Activated CD4-positive, alpha-beta T cell treated with anti-CD3 and anti-CD28 coated beads, Interleukin-2, amount 50 U/mL, for 24 hours (primary cell): ENCODE data around the gene CLIC5.

Experiments used
- DNase-seq, 2 donors: peaks; one replicate each; pipeline ENCODE4 v3.0.0-alpha.2; 2020; ENCODE audit warnings: low read depth in 1 of 2, low spot score in 1 of 2

The CLIC5 gene

DNA sequence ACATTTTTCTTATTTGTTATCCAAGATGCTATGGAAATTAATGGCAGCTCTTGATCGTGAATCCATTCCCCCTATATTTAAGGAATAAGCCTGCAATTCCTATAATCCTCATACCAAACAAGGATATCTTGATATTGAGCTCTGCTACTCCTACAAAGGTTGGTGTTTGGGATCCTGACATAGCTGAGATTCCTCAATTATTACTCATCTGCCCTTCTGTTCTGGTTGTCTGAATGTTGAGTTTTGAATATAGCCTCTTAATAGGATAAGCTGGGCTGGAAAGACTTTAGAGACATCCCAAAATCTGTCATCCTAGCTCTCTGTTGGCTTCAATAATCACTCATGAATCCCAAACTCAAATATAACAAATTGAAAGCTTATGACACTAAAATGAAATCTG, 49.9 kb downstream of the CLIC5 start:
- DNase-seq: no peak

DNA sequence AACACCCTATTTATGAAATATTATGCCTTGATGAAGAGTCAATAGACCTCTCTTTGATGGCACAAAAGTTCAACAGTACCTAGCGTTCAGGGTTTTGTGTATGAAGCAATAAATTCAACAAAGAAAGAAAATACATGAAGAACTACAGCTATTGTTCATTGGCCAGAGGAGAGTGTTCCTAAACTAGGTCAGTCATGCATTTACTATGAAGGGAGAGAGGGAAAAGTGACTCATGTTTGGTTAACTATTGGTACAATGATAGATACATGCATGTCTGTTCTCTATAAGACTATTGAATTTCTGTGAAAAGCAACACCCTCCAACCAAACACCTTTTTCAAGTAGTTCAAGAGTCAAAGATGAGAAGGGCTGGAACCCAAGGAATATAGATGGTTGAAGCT, 50.7 kb downstream of the CLIC5 start:
- DNase-seq: no peak

DNA sequence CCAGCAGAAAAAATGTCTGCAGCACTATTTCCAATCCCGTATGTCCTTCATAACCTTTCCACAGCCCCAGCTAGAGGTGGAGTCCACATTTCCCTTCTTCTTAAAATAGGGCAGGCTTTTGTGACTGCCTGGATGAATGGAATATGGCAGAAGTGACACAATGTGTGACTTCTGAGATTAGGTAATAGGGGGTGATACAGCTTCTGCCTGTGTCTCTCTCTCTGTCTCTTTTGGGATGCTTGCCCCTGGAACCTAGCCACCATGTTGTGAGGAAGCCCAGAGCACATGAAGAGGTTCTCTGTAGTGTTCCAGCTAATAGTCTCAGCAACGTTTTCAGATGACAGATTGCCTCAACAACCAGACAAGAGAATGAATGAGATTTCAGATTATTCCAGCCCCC, 51.4 kb downstream of the CLIC5 start:
- no peak for DNase-seq

DNA sequence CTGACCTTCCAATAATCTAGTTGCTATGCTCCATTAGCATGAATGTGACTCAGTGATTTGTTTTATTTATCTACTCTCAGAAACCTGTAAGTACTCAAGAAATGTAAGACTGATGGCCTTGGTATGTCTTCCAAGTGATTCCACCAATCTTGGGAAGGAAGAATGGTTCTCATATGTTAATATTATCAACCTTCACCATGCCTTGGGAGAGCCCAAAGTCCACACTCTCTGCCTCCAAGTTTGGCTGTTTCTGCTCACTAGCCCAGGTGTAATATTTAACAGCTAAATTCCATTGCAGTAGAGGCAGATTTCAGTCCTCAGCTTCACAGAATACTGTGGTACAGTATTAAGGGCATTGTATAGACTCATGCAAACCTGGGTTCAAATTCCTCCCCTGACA, 51.8 kb downstream of the CLIC5 start:
- no peak for DNase-seq

DNA sequence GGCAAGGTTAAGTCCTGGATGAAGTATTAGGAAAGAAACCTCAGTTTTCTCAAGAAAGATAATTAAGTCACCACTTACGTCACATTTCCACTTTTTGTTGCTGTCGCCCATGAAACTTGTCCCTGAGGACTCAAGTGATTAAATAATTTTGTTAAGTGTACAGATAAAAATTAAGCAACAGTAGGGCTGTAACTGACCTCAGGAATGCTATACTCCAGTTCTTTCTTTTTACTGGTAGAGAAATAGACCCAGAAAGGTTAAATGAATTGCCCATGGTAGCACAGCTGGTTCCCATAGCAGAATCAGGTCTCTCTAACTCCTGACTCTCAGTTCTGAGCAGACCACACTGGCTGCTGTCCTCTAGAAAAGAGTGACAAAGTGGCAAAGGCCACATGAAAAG, 54.5 kb downstream of the CLIC5 start:
- DNase-seq: no peak

DNA sequence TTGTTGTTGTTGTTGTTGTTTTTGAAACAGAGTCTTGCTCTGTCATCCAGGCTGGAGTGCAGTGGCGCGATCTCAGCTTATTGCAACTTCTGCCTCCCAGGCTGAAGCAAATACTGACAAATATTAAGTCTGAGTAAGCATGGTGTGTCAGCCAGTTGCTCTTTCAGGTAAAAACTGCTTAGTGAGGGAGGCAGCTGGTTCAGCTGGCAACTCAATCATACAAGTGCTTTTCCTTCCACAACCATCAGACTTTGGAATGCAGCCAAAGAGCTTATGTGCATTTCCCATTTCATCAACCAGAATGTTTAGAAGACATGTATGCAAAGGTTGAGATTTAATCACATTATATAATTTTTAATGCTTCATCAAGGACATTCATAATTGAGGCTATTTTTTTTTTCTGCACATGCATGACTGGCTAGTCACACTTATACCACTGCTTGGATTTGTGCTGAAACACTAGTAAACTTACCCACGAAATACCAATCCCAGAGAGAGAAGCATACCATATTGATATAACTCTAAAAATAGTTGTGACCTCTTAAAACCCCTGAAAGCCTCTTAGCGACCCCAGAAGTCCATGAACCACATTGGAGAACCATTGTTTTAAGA, 56.0 kb downstream of the CLIC5 start:
- DNase-seq: no peak

DNA sequence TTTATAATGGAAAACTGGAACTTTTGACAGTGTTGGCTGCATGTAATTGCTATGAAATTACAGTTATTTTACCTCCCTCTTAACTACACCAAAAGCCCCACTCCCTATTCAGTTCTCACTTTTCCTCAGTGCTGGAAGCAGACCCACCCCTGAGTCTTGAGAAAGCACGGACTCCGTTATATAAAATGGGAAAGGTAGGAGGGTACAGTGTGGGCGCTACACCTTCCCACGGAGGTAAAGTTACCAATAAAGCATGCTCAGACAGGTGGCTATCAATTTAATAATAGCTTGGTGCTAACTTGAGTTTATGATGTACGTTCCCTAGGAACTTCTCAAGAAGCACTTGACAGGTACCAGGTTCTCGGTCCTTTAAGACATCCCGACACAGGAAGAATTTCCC, 59.0 kb downstream of the CLIC5 start:
- DNase-seq: no peak

DNA sequence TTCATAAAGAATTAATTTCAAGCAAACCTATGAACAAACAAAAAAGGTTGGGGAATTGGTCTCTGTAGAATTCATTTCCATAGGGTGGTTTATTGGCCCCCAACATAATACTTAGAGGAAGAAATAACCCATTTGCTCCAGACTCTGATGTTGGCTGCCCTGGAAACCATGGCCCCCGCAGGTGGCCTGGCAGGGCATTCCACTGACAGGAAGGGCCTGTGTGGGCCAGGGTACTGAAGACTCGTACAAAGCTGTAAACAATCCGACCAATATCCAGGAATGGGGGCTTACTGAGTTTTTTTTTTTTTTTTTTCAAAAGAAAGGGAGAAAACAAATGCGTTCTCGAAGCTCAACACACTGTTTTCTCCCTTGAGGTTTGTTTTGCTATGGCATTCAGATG, 59.5 kb downstream of the CLIC5 start:
- DNase-seq: no peak

DNA sequence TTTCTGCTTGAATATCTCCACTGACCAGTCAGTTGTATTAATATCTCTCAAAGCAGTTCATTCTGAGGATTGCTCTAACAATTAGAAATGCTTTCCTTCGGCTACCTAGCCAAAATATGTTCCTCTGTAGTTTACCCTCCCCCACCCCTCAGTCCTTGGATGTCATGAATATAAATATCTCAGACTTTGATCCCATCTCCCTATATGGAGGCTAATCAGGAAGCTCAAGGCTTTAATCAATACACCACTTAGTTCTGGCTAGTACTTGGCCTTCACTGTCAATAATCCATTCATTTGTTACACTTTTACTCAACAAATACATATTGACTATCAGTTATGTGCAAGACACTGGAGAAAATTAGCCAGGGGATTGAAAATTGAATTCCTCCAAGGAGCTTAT, 60.1 kb downstream of the CLIC5 start:
- DNase-seq: no peak

DNA sequence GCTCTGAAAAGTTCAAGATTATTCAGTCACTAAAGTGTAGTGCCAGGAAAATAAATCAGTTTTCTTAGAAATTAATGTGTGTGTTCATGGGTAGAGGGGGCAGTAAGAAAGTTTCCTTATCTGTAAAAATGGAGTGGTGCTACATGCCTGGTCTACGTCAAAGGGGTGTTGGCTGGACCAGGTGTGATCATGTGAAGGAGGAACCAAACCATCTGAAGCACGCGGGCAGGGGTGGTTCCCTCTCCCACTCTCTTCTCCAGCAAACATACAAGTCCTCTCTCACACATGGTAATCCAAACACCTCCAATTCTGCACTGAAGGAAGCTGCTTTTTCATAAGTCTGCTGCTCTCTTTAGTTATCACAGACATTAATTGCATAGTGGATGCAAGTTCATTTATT, 63.1 kb downstream of the CLIC5 start:
- DNase-seq: no peak

DNA sequence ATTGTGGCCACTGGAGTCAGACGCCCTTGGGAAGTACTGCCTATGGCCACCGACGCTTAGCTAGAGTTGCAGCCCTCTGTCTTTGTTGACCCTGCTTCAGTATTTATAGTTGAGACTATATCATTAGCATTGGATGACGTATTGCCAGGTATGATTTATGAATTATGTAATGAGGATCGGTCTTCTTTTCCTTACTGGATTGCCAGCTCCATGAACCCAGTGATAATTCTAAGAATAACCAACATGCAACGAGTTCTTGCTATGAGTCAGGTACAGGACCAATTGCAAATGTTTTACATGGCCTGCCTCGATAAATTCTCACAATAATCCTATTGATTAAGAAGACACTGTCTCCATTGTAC, 63.5 kb downstream of the CLIC5 start:
- no peak for DNase-seq

DNA sequence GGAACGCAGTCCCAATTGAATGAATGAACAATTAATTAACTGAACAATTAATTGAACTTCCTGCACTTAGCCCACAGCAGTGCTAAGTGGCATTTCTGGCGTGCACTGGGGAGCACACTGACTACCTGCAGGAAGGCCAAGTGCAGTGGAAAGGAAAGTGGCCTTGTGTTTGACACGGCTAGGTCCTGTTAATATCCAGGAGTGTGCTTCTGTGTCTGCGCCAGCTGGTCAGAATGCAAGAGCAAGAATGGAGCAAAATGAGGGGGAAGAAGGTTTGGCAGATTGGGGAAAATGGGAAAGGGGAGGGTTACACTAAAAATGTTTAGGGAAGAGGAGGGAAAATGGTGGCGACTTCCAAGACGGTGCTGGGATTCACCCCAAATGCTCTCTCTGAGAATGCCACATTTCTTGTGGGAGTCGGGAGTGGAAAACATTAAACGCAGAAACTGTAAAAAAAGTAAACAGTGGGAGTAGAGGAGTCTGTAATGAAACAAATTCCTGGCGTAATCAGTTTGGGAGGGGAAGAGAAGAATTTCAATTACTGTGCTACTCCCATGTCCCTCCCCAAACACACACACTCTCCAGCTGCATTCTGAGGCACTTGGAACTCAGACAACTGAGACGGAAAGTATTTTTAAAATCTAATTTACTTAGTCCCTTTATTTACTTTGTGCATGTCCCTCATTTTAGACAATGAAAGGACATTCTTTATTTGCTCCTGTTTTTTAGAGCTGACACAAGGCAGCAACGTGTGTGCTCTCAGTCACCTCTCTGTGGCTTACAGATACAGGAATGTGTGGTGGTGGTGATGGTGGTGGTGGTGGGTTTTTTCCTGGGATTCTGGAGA, 64.1 kb downstream of the CLIC5 start:
- DNase-seq: no peak

DNA sequence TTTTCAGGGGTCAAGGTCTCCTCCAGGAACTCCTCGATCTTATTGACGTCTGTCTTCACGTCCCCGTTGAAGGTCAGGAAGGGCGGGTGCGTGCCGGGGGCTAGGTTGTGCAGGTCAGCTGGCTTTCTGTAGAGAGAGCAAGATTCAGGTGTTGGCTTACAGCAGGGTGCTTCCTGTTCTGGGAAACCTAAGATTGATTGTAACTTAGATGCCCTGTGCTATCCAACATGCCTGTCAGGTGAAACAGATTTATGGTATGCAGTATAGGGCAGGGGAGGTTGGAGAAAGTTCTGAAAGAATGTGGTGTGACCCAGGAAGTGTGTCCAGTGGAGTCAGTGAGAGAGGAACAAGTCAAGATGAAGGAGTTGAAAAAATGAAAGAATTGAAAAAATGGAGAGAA, 66.4 kb downstream of the CLIC5 start:
- DNase-seq: no peak

DNA sequence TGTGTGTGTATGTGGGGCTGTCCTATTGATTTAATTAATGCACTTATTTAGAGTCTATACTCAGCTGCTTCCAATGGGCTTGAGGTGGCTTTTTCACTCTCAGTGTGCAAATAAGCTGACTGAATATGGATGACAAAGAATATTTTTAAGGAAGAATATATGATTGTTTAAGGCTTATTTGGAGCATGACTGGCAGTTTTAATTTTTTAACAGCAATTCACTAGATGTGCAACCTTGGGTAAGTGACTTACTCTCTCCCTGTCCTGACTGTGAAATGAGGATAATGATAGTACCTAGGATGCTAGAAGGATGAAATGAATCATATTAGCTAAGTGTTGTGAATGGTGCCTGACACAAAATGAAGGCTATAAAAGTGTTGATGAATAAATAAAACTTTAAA, 67.9 kb downstream of the CLIC5 start:
- DNase-seq: no peak

DNA sequence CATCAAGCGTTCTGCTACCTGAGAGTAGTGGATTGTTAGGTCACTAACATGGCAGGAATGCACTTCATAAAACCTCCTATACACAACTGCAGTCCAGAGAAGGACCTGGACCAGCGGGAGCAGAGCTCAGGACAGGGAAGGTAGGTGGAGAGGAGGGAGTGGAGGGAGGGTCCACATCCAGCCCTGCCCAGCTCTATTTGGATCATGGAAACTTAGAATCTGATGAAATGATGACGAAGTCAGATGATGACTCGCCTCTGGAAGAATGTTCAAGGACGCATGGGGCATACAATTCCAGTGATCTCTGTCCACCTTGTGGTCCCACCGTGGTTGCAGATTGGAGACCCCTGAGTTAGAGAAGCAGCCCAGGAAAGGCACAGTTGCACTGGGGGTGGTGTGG, 68.8 kb downstream of the CLIC5 start:
- no peak for DNase-seq

DNA sequence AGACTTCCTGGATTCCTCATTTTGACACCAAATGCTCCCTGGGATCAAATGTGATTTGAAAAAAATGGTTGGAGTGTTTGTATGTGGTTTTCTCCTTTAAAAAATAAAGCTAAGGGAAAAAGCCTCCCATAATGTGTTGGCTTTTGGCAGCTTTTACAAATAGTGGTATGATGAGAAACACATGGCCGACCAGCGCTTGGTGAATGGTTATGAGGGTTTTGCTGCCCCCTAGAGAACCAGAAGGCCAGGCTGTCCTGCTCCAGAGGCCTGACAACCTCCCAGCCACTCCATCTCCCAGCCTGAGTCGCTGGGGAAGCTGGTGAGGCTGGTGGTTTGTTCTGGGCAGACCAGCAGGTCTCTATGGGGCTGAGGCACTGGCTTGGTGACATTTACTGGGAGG, 69.3 kb downstream of the CLIC5 start:
- DNase-seq: no peak

DNA sequence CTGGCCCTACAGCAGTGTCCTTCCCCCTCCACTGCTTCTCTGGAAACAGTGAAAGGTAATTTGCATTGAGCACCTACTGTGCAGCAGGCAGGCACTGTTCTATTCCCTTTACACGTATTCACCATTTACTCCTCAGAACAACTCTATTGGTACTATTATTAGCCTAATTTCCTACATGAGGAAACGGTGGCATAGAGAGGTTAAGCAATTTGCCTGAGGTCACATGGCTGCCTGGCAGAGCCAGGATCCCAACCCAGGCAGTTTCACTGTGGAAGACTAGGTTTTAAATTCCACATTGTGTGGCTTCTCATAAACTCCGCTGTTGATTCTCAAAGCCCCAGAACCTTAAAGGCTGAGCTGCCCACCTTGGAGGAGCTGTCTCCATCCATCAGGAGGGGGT, 72.7 kb downstream of the CLIC5 start:
- no peak for DNase-seq

DNA sequence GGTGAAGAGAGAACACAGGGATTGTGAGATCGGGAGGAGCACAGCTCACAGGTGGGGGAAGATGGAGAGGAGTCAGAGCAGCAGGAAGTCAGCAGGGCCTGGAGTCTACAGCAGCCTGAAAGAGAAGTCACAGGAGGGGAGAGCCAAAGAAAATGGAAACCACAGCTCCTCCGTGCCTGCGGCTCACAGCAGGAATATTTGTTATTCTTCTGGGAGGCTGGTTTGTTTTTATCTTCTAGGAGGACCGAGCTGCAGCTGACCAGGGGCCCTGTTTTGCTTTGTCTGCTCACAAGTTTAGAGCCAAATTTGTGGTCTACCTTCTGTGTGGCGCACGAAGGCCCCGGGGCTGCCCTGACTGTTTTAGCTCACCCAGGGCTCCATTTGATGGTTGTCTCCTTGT, 81.8 kb downstream of the CLIC5 start:
- DNase-seq: no peak

DNA sequence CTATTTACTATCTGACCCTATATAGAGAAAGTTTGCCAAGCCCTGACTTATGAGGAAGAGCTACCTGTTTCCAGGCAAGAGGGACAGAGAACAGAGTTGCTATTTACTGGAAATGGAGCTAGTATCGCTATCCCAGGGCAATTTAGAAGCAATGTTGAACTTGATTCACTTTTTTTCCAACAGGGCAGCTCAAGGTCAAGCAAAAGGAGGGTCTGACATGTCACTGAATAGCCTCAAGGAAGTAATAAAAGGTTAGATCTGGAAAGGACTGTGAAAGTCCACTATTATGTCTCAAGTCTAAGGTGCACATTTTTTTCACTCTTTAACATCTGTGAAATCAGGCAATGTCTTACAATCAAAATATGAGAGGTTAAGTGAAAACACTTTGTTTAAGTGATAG, 84.4 kb downstream of the CLIC5 start:
- DNase-seq: no peak

DNA sequence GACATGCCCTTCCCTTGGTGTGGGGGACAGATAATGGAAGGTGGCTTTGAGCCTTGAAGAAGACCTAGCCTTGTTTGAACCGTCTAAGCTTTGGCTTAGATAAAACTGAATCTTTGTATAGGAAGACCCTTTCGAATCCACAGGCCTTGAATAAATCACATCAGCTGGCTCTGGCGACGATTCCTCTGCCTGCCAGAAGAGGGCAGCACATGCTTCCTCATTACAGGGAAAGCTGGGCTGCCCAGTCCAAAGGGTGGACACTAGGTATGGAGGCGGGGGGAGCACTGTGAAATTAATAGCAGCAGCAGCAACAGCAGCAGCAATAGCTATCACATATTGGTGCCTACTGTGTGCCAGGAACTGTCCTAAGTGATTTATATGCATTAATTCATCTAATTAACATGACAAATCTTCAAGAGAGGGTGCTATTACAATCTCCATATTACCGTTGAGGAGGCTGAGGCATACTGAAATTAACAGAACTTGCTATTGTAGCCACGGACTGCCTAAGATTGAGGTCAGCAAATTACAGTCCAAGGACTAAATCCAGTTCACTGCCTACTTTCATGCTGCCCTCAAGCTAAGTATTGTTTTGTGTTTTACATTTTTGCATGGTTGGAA, 85.1 kb downstream of the CLIC5 start:
- DNase-seq: peak; percentile 36 to 46

DNA sequence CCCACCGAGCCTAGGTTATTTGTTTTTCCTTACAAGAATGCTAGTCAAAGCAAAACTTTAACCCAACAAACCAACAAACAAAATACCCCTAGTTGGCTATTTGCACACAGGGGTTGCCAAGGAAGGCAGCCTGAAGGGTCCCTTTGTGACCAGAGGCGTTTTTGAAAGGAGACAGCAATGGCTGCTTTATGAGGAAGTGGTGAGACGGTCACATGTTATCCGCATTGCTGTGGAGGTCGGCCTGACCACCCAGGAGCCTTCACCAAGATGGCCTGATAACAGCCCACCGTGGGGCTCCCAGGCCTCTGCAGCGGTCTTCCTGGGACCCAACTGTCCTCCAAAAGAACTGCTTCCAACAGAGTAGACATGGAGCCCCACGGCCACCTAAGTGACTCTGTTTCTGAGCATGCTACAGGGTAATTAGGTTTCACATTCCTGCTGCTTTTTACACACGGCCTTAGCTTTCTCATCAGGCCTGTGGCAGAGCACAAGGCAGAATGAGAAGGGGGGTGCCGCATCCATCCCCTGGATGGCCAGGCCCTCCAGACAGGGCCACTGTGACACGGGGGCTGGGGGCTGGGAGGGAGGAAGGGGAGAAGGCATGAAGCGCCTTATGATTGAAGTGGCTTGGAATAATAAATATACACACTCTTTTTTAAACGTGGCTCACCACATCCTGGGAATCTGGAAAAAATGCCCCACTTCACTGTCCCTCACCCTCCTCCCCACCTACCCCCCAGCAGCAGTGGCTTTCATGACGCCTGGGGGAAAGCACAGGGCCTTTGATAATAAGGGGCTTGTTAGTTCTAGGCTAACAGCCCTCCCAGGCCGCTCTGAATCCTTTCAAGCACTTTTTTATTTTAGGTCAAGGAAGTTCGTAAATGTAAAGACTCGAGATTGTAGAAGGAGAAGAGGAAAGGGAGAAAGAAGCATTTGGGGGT, 86.0 kb downstream of the CLIC5 start:
- no peak for DNase-seq
